Prostate gland (tissue), 2 donors: ENCODE measurements around the gene SLC2A4RG. TPM values are rescaled to one million over a fixed set of nuclear protein-coding genes. Genes with fewer than 3 reads are reported as not detected.
"Not testable (repeated sequence)": the region's sequence is repeated elsewhere in the genome, so short reads cannot be mapped to it uniquely, and the experiment has no call there.

Source experiments
- DNase-seq: peaks from one replicate; pipeline ENCODE4 v3.0.0-alpha.2; 2019; ENCODE audit warnings: low spot score
- H3K27ac ChIP-seq, 2 donors: fragments of 200-600 bp; sonication (generic); 2 replicates each; pipeline ENCODE4 v1.5.1; 2017 to 2019
- H3K27me3 ChIP-seq: fragments of 200-600 bp; sonication (generic); replicated peaks from 2 replicates; pipeline ENCODE4 v1.5.1; 2019; ENCODE audit not compliant: insufficient read depth
- H3K36me3 ChIP-seq, 2 donors: fragments of 200-600 bp; sonication (generic); 1 replicate in 1 of 2; 2 replicates in 1 of 2; pipeline versions ENCODE4 v1.5.1 to v1.8.1; 2017 to 2019
- H3K4me1 ChIP-seq: fragments of 200-600 bp; sonication (generic); replicated peaks from 2 replicates; pipeline ENCODE4 v1.5.1; 2019
- H3K4me3 ChIP-seq, 2 donors: fragments of 200-600 bp; sonication (generic); 2 replicates each; pipeline ENCODE4 v1.5.1; 2017 to 2019
- H3K9me3 ChIP-seq: fragments of 200-600 bp; sonication (generic); 2 replicates; pipeline ENCODE4 v1.5.1; 2017
- POLR2A ChIP-seq: fragments of 450-650 bp; IDR thresholded peaks from one replicate; pipeline ENCODE4 v1.6.1; 2016; ENCODE audit warnings: antibody characterized with exemption, mild to moderate bottlenecking
- POLR2AphosphoS5 ChIP-seq: sonication (generic); formaldehyde crosslinking; IDR thresholded peaks from one replicate; pipeline ENCODE4 v1.6.1; 2017; ENCODE audit warnings: antibody characterized with exemption
- WGBS: methylation state at CpG from one replicate; pipeline ENCODE4 v1.1.5; 2018; 5-methylcytosine and 5-hydroxymethylcytosine counted together
- intact Hi-C: fragments of 100-400 bp; cut with DNase I; formaldehyde crosslinking; loops from one replicate; pipeline ENCODE4 v1.14.2; 2022
- total RNA-seq, 2 donors: library from RNA; depleted of rRNA; stranded (reverse); fragments of >200 nt; gene quantifications; one replicate each; pipeline ENCODE4 v1.1.0, GENCODE V29; 2016
- TF ChIP-seq, protein P1 (sequence below), 4 experiments: fragments of 200-600 bp in 2 of 4; fragments of 450-650 bp in 2 of 4; sonication (generic) in 2 of 4; IDR thresholded peaks; 1 replicate in 3 of 4; 2 replicates in 1 of 4; pipeline ENCODE4 v1.5.1; 2016 to 2019; ENCODE audit warnings: antibody characterized with exemption in 4 of 4, mild to moderate bottlenecking in 2 of 4, moderate library complexity in 2 of 4

SLC2A4RG gene
- total RNA-seq, 2 donors from 2014 or later = 140 to 155 TPM

DNA sequence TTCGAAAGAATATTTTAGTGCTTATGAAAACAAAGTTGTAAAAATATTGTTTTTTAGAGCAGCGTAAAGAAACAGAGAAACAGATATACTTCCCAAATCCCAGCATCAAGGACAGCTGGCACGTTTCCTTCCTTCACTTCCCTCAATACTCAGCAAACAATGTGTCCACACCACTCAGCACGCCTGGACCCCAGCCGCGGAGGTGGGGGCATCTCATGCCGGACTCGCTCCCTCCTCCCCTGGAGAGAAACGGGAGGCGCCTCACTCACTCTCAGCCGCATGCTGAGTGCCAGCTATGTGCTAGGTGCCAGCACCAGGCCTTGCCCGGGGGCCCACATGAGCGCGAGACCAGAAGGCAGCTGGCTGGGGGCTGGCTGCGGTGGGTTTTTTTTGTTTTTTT, 34.7 kb downstream of the SLC2A4RG start:
- no peaks in the 10 kb centered on the region for H3K27me3 ChIP-seq
- DNase-seq = no peak
- H3K36me3 ChIP-seq = no peaks in the 10 kb centered on the region
- no peak for TF ChIP-seq POLR2A
- TF ChIP-seq, protein P1, sequence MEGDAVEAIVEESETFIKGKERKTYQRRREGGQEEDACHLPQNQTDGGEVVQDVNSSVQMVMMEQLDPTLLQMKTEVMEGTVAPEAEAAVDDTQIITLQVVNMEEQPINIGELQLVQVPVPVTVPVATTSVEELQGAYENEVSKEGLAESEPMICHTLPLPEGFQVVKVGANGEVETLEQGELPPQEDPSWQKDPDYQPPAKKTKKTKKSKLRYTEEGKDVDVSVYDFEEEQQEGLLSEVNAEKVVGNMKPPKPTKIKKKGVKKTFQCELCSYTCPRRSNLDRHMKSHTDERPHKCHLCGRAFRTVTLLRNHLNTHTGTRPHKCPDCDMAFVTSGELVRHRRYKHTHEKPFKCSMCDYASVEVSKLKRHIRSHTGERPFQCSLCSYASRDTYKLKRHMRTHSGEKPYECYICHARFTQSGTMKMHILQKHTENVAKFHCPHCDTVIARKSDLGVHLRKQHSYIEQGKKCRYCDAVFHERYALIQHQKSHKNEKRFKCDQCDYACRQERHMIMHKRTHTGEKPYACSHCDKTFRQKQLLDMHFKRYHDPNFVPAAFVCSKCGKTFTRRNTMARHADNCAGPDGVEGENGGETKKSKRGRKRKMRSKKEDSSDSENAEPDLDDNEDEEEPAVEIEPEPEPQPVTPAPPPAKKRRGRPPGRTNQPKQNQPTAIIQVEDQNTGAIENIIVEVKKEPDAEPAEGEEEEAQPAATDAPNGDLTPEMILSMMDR (IDR thresholded peaks at IDR 0.05) = no peak
- TF ChIP-seq POLR2AphosphoS5 = no peak
- no peaks in the 10 kb centered on the region for H3K4me1 ChIP-seq
- intact Hi-C loops = loop anchor here (10.0 kb wide), 1 partner anchor 200 kb away; the partner anchor contains the start of gene SAMD10
- WGBS = 71% methylated on average over 15 of the region's 15 CpGs
- H3K27ac ChIP-seq = no peak overlapping the region
- no peaks in the 10 kb centered on the region for H3K9me3 ChIP-seq
- H3K4me3 ChIP-seq = no peak overlapping the region

DNA sequence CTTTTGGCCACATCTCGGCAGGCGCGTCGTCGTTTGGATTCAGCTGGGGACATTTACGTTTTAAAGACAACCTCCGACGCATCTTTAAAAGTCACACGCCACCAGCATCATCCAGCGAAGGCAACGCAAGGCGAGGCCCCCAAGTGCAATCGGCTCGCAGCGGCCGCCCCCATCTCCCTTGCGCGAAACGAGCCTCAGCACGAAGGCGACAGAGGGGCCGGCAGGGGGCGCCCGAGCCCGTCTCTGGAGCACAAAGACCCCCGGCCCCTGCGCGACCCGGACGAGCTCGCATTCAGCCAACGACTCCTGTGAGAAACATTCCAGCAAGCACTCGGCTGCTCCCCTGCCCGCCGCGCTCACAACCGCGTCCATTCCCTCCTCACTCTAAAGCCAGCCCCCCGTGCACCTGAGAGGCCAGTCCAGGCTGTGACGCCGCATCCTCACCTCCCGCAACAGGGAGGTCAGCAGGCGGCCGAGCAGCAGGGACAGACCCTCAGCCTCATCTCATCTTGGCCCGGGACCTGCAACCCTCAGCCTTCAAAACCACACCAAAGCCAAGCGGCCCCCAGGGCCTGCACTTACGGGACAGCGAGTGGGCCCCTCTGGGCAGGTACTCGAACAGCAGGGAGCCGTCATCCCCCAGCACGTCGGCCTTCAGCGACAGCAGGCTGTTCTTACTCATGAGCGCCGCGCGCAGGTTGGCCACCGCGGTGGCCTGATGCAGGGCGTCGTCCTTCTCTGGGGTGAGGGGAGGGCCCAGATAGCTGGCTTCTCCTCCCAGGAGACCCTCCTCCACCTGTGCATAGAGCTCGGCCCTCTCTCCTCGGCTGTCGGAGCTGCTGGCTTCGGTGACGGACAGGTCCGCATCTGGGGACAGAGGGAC, 35.8 kb downstream of the SLC2A4RG start:
- H3K36me3 ChIP-seq = no peaks in the 10 kb centered on the region
- H3K27ac ChIP-seq = no peak overlapping the region
- WGBS = 28% methylated on average over 59 of the region's 67 CpGs
- intact Hi-C loops = loop anchor here (10.0 kb wide), 1 partner anchor 199 kb away; the partner anchor contains the start of gene SAMD10
- peak overlapping the region in 1 of 2 donors; percentile 17 for H3K4me3 ChIP-seq
- H3K27me3 ChIP-seq = no peaks in the 10 kb centered on the region
- H3K9me3 ChIP-seq = no peaks in the 10 kb centered on the region
- DNase-seq = no peak
- no peaks in the 10 kb centered on the region for H3K4me1 ChIP-seq
- TF ChIP-seq POLR2A = no peak
- TF ChIP-seq, protein P1 (IDR thresholded peaks at IDR 0.05) = peak; percentile 44 to 75 (median 55)

DNA sequence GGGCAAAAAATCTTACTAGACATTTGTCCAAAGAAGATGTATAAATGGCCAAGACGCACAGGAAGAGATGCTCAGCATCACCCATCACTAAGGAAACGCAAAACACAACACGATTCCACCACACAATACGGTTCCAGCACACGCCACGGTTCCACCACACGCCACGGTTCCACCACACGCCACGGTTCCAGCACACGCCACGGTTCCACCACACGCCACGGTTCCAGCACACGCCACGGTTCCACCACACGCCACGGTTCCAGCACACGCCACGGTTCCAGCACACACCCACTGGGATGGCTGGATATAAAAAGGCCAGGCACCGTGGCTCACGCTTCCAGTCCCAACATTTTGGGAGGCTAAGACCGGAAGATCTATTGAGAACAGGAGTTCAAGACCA, 37.3 kb downstream of the SLC2A4RG start:
- 91% methylated on average over 23 of the region's 23 CpGs for WGBS
- not testable (repeated sequence) for H3K27ac ChIP-seq, H3K4me1 ChIP-seq, DNase-seq, H3K36me3 ChIP-seq, H3K27me3 ChIP-seq, H3K4me3 ChIP-seq, H3K9me3 ChIP-seq
- intact Hi-C loops = loop anchor here (10.0 kb wide), 1 partner anchor 198 kb away; the partner anchor contains the start of gene SAMD10

DNA sequence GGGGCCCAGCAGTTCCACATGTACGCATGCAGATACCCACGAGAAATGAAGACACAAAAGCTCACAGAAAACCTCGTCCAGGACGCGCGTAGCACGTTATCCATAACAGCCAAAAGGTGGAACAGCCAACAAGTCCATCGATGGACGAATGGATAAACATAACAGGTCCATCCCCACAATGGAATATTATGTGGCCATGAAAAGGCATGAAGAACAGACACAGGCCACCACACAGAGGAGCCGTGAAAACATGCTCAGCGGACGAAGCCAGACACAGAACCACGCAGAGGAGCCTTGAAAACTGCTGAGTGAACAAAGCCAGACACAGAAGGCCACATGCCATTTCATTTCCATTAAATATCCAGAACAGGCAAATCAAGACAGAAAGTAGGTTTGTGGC, 38.0 kb downstream of the SLC2A4RG start:
- TF ChIP-seq POLR2A (no peak), POLR2AphosphoS5 (no peak)
- TF ChIP-seq, protein P1 (IDR thresholded peaks at IDR 0.05) = no peak
- DNase-seq = no peak
- 95% methylated on average over 13 of the region's 13 CpGs for WGBS

DNA sequence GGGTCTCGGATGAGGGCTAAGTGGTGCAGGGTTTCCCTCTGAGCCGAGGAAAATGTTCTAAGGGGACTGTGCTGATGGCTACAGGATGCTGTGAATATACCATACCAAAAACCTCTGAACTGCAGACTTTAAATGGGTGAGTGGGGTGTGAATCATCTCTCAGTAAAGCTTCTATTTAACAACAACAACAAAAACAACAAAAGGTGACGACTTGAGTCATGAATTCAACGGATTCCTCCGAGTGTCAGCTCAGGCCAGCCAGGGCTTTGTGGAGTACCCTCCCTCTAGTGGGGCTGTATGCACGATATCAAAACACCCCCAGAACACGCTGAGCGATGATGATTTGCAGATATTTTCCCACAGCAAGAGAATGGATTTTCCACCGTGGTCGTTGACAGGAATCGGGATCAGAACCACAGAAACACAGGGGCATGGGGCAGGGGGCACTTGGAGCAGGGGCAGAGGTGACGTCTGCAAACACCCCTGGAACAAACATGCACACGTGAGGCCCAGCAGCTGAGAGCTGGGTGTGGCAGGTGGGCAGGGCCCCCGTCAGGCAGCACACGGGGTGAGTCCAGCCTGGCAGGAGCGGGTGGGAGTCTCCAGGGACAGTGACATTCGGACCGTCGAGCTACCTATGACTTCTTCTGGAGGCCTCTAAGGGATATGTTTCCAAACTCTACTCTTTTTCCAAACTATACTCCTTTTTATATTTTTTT, 38.6 kb downstream of the SLC2A4RG start:
- Histone ChIP-seq H3K4me3 (no peak overlapping the region), H3K4me1 (no peaks in the 10 kb centered on the region), H3K27me3 (no peaks in the 10 kb centered on the region), H3K9me3 (no peaks in the 10 kb centered on the region), H3K36me3 (no peaks in the 10 kb centered on the region), H3K27ac (no peak overlapping the region)
- no peak for DNase-seq
- 72% methylated on average over 19 of the region's 19 CpGs for WGBS
- intact Hi-C loops = loop anchor here (10.0 kb wide), 1 partner anchor 197 kb away; the partner anchor contains the start of gene SAMD10
- TF ChIP-seq POLR2AphosphoS5 (no peak), POLR2A (no peak)
- TF ChIP-seq, protein P1 (IDR thresholded peaks at IDR 0.05) = no peak

More for the DNA sequence above, 38.0 kb downstream of the SLC2A4RG start:
- Histone ChIP-seq H3K4me3 (no peak overlapping the region), H3K9me3 (no peaks in the 10 kb centered on the region), H3K27ac (no peak overlapping the region), H3K4me1 (no peaks in the 10 kb centered on the region), H3K36me3 (no peaks in the 10 kb centered on the region), H3K27me3 (no peaks in the 10 kb centered on the region)
- intact Hi-C loops = loop anchor here (10.0 kb wide), 1 partner anchor 197 kb away; the partner anchor contains the start of gene SAMD10
